Measurements from ENCODE around the gene MFGE8. TPM values are rescaled to one million over a fixed set of nuclear protein-coding genes. Genes with fewer than 3 reads are reported as not detected.

MFGE8 gene
- total and polyA plus RNA-seq, 9 of the 15 experiments (the other 6 are each of a cell fraction or from before 2014, with no cell fraction given): 2.3 to 142 (median 62.3) TPM

DNA sequence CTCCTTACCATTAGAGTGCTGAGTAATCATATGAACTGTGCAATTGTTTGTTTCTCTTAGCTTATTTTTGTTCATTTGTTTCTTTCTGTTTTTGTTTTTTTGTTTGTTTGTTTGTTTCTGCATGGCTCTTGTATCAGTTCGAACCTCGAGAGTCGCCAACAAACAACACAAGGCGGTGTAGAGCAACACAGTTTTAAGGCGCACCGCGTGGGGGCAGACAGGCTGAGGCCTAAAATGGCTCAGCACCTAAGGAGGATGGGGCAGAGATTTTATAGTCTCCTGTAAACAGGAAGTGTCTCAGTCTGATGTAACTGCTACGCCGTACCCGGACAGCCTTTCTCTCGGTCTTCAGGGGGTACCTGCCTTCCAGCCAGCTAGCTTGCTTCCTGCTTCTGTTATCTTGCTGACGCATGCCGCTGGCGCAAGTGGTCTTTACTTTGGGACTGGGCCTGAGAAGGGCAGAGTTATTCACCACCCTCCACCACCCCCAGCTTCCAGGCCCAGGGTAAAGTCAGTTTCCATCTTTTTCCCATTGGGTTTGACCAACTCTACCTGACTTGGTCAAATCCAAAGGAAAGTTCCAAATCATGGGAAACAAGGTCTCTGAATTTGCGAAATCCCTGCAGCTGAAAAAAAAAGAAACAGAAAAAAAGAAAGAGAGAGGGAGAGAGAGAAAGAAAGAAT is 25.8 kb upstream of the MFGE8 start (continued):
- TF ChIP-seq ZBTB40 (IDR thresholded peaks at IDR 0.05): peak; percentile 73
- no peak for TF ChIP-seq ZBTB40 (CRISPR knock-in tag; IDR thresholded peaks at IDR 0.05)
- 0 out of 2 replicates have a peak, but pooled peaks have one; percentile 38 for TF ChIP-seq CREB1 (IDR thresholded peaks at IDR 0.05)
- TF ChIP-seq CREB1 (CRISPR knock-in tag; IDR thresholded peaks at IDR 0.05): peak; percentile 26; the same call in 1 of the 2 replicates
- no peak for TF ChIP-seq ZSCAN32 (CRISPR knock-in tag; IDR thresholded peaks at IDR 0.05)
- TF ChIP-seq ELF2 (CRISPR knock-in tag; IDR thresholded peaks at IDR 0.05): peak; percentile 52; the same call in 1 of the 2 replicates
- peak; percentile 79; the same call in 1 of the 2 replicates for TF ChIP-seq KLF13 (tag; IDR thresholded peaks at IDR 0.05; ENCODE audit: borderline replicate concordance, low read depth)
- no peak for TF ChIP-seq MTF1 (CRISPR knock-in tag; IDR thresholded peaks at IDR 0.05; ENCODE audit: borderline replicate concordance)
- peak; percentile 62 for TF ChIP-seq MAFG (tag; conservative IDR thresholded peaks at IDR 0.05)
- peak in 1 of 2 experiments; percentile 21; a peak in 1 of 4 replicates for TF ChIP-seq HDAC1 (IDR thresholded peaks at IDR 0.05)
- TF ChIP-seq, protein P1, sequence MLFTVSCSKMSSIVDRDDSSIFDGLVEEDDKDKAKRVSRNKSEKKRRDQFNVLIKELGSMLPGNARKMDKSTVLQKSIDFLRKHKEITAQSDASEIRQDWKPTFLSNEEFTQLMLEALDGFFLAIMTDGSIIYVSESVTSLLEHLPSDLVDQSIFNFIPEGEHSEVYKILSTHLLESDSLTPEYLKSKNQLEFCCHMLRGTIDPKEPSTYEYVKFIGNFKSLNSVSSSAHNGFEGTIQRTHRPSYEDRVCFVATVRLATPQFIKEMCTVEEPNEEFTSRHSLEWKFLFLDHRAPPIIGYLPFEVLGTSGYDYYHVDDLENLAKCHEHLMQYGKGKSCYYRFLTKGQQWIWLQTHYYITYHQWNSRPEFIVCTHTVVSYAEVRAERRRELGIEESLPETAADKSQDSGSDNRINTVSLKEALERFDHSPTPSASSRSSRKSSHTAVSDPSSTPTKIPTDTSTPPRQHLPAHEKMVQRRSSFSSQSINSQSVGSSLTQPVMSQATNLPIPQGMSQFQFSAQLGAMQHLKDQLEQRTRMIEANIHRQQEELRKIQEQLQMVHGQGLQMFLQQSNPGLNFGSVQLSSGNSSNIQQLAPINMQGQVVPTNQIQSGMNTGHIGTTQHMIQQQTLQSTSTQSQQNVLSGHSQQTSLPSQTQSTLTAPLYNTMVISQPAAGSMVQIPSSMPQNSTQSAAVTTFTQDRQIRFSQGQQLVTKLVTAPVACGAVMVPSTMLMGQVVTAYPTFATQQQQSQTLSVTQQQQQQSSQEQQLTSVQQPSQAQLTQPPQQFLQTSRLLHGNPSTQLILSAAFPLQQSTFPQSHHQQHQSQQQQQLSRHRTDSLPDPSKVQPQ (CRISPR knock-in tag; IDR thresholded peaks at IDR 0.05; ENCODE audit: borderline replicate concordance): no peak
- TF ChIP-seq PURB (CRISPR knock-in tag; IDR thresholded peaks at IDR 0.05; ENCODE audit: low read depth): no peak

Data from K562 (cell line).